ENCODE measurements around the gene PTPN12. TPM values are rescaled to one million over a fixed set of nuclear protein-coding genes. Genes with fewer than 3 reads are reported as not detected.
"Not testable (repeated sequence)": the region's sequence is repeated elsewhere in the genome, so short reads cannot be mapped to it uniquely, and the experiment has no call there.

Gene PTPN12
- total and polyA plus RNA-seq, 2 donors (not counting 1 experiment from before 2014, with no cell fraction given) = 18.0 to 78.8 TPM

GRCh38 chr7:77531038-77531437, 6.1 kb upstream of the PTPN12 start:
- peak overlapping the region; percentile 29 to 77 for H3K27ac ChIP-seq (ENCODE audit: low read length in 2 of 2)
- no peaks in the 10 kb centered on the region for H3K27me3 ChIP-seq (replicated peaks in 1 of 4; ENCODE audit: control extremely low read depth in 1 of 4, control insufficient read depth in 3 of 4, insufficient read depth in 4 of 4, low read length in 3 of 4)
- WGBS (ENCODE audit: insufficient coverage) = 0% methylated on average over 1 of the region's 2 CpGs
- Mint-ChIP-seq H3K4me3 (peak overlapping the region; percentile 80), H3K27ac (peak overlapping the region; percentile 95), H3K4me1 (peaks cover 31% of the 10 kb centered on the region), H3K9me3 (ENCODE audit: insufficient read depth) (no peaks in the 10 kb centered on the region), H3K27me3 (no peaks in the 10 kb centered on the region)
- H3K4me1 ChIP-seq (ENCODE audit: control insufficient read depth in 2 of 2, insufficient read depth in 2 of 2, low read length in 2 of 2) = peaks cover 25 to 32% of the 10 kb centered on the region in 2 donors
- TF ChIP-seq EZH2 (IDR thresholded peaks at IDR 0.05; ENCODE audit: borderline replicate concordance, insufficient read depth, low read depth, low read length, poor library complexity, severe bottlenecking) = no peak
- no peak for TF ChIP-seq CTCF (IDR thresholded peaks at IDR 0.05)
- DNase-seq = peak; percentile 57
- ChIA-PET POLR2A (interaction anchor here (0.6 kb wide), 1 partner anchor 105 kb away, joined by 3 read pairs; no protein-coding TSS in a partner anchor), CTCF (no interaction called here)
- H3K36me3 ChIP-seq (replicated peaks in 1 of 2; ENCODE audit: control extremely low read depth in 1 of 2, control insufficient read depth in 1 of 2, extremely low read depth in 1 of 2, insufficient read depth in 2 of 2, low read length in 1 of 2) = no peaks in the 10 kb centered on the region
- intact Hi-C loops (cut with micrococcal nuclease) = loop anchor here (10.0 kb wide), 2 partner anchors 336 to 374 kb away; partner anchors contain the start of gene FGL2
- peaks cover 6% of the 10 kb centered on the region for H3K79me2 ChIP-seq (ENCODE audit: control insufficient read depth, insufficient read depth, low read length)
- no peaks in the 10 kb centered on the region for H4K20me1 ChIP-seq (ENCODE audit: control insufficient read depth, insufficient read depth, low read length, poor library complexity, severe bottlenecking)
- H3K4me2 ChIP-seq (replicated peaks; ENCODE audit: low read depth, low read length, poor library complexity, severe bottlenecking) = peak overlapping the region; percentile 69
- H3K4me3 ChIP-seq (ENCODE audit: control extremely low read depth in 1 of 5, extremely low read depth in 1 of 5, insufficient read depth in 1 of 5, low read depth in 2 of 5, low read length in 4 of 5) = peak overlapping the region in 3 of 5 experiments; percentile 9 to 44 (median 12)
- peak overlapping the region; percentile 58 for H2AFZ ChIP-seq (ENCODE audit: insufficient read depth, low read depth, low read length, poor library complexity, severe bottlenecking)
- no peaks in the 10 kb centered on the region for H3K9me3 ChIP-seq (ENCODE audit: control extremely low read depth in 1 of 3, control insufficient read depth in 2 of 3, insufficient read depth in 1 of 3, low read length in 2 of 3)
- ATAC-seq (ENCODE audit: low read depth) = peak; percentile 86
- peak overlapping the region; percentile 48 for H3K9ac ChIP-seq (ENCODE audit: low read length)

GRCh38 chr7:77532247-77532646, 4.8 kb upstream of the PTPN12 start:
- H2AFZ ChIP-seq (ENCODE audit: insufficient read depth, low read depth, low read length, poor library complexity, severe bottlenecking) = no peak overlapping the region
- 95% methylated on average over 2 of the region's 5 CpGs for WGBS (ENCODE audit: insufficient coverage)
- Mint-ChIP-seq H3K4me1 (peaks cover 33% of the 10 kb centered on the region), H3K4me3 (no peak overlapping the region), H3K27ac (no peak overlapping the region), H3K27me3 (no peaks in the 10 kb centered on the region), H3K9me3 (ENCODE audit: insufficient read depth) (no peaks in the 10 kb centered on the region)
- TF ChIP-seq EZH2 (IDR thresholded peaks at IDR 0.05; ENCODE audit: borderline replicate concordance, insufficient read depth, low read depth, low read length, poor library complexity, severe bottlenecking) (no peak), CTCF (IDR thresholded peaks at IDR 0.05) (no peak)
- no peak overlapping the region for H3K9ac ChIP-seq (ENCODE audit: low read length)
- peaks cover 8% of the 10 kb centered on the region for H3K79me2 ChIP-seq (ENCODE audit: control insufficient read depth, insufficient read depth, low read length)
- intact Hi-C loops (cut with micrococcal nuclease) = loop anchor here (10.0 kb wide), 2 partner anchors 337 to 373 kb away; partner anchors contain the start of gene FGL2
- H3K27me3 ChIP-seq (replicated peaks in 1 of 4; ENCODE audit: control extremely low read depth in 1 of 4, control insufficient read depth in 3 of 4, insufficient read depth in 4 of 4, low read length in 3 of 4) = no peaks in the 10 kb centered on the region
- no peaks in the 10 kb centered on the region for H3K36me3 ChIP-seq (replicated peaks in 1 of 2; ENCODE audit: control extremely low read depth in 1 of 2, control insufficient read depth in 1 of 2, extremely low read depth in 1 of 2, insufficient read depth in 2 of 2, low read length in 1 of 2)
- peak overlapping the region in 1 of 2 donors; percentile 77 for H3K27ac ChIP-seq (ENCODE audit: low read length in 2 of 2)
- H3K4me1 ChIP-seq (ENCODE audit: control insufficient read depth in 2 of 2, insufficient read depth in 2 of 2, low read length in 2 of 2) = peaks cover 25 to 35% of the 10 kb centered on the region in 2 donors
- DNase-seq = no peak
- H3K9me3 ChIP-seq (ENCODE audit: control extremely low read depth in 1 of 3, control insufficient read depth in 2 of 3, insufficient read depth in 1 of 3, low read length in 2 of 3) = no peaks in the 10 kb centered on the region
- no peaks in the 10 kb centered on the region for H4K20me1 ChIP-seq (ENCODE audit: control insufficient read depth, insufficient read depth, low read length, poor library complexity, severe bottlenecking)
- ChIA-PET CTCF (no interaction called here), POLR2A (no interaction called here)
- no peak for ATAC-seq (ENCODE audit: low read depth)
- H3K4me3 ChIP-seq (ENCODE audit: control extremely low read depth in 1 of 5, extremely low read depth in 1 of 5, insufficient read depth in 1 of 5, low read depth in 2 of 5, low read length in 4 of 5) = no peak overlapping the region
- H3K4me2 ChIP-seq (replicated peaks; ENCODE audit: low read depth, low read length, poor library complexity, severe bottlenecking) = no peak overlapping the region

- H3K27ac ChIP-seq (ENCODE audit: low read length in 2 of 2); H3K27me3 ChIP-seq (replicated peaks in 1 of 4; ENCODE audit: control extremely low read depth in 1 of 4, control insufficient read depth in 3 of 4, insufficient read depth in 4 of 4, low read length in 3 of 4); H2AFZ ChIP-seq (ENCODE audit: insufficient read depth, low read depth, low read length, poor library complexity, severe bottlenecking); H3K36me3 ChIP-seq (replicated peaks in 1 of 2; ENCODE audit: control extremely low read depth in 1 of 2, control insufficient read depth in 1 of 2, extremely low read depth in 1 of 2, insufficient read depth in 2 of 2, low read length in 1 of 2); H3K9ac ChIP-seq (ENCODE audit: low read length); DNase-seq; H3K4me3 ChIP-seq (ENCODE audit: control extremely low read depth in 1 of 5, extremely low read depth in 1 of 5, insufficient read depth in 1 of 5, low read depth in 2 of 5, low read length in 4 of 5); H4K20me1 ChIP-seq (ENCODE audit: control insufficient read depth, insufficient read depth, low read length, poor library complexity, severe bottlenecking); H3K27ac Mint-ChIP-seq; POLR2A ChIA-PET; H3K27me3 Mint-ChIP-seq; H3K9me3 Mint-ChIP-seq (ENCODE audit: insufficient read depth); ATAC-seq (ENCODE audit: low read depth); H3K9me3 ChIP-seq (ENCODE audit: control extremely low read depth in 1 of 3, control insufficient read depth in 2 of 3, insufficient read depth in 1 of 3, low read length in 2 of 3); H3K4me2 ChIP-seq (replicated peaks; ENCODE audit: low read depth, low read length, poor library complexity, severe bottlenecking); H3K4me3 Mint-ChIP-seq; CTCF ChIA-PET: not testable (repeated sequence)
- Histone ChIP-seq H3K4me1 (ENCODE audit: control insufficient read depth in 2 of 2, insufficient read depth in 2 of 2, low read length in 2 of 2) (peaks cover 25 to 35% of the 10 kb centered on the region in 2 donors), H3K79me2 (ENCODE audit: control insufficient read depth, insufficient read depth, low read length) (peaks cover 13% of the 10 kb centered on the region)
- H3K4me1 Mint-ChIP-seq = peaks cover 33% of the 10 kb centered on the region
- WGBS (ENCODE audit: insufficient coverage) = no CpG with 5 or more reads among the region's 3 CpGs
- intact Hi-C loops (cut with micrococcal nuclease) = loop anchor here (10.0 kb wide), 2 partner anchors 338 to 372 kb away; partner anchors contain the start of gene FGL2
These were observed 4.4 kb upstream of the PTPN12 start for GRCh38 chr7:77532732-77533131.

Data from B cell (primary cell).